Caki2 (cell line): ENCODE data around the gene RNF145. TPM values are rescaled to one million over a fixed set of nuclear protein-coding genes. Genes with fewer than 3 reads are reported as not detected.
A peak's percentile ranks its signal among the peaks of the same experiment; 100 is the strongest.

Experiments
- DNase-seq: peaks from one replicate; pipeline ENCODE4 v3.0.0-alpha.2; 2015; ENCODE audit warnings: low read depth
- in situ Hi-C: cut with HindIII; loops from 2 replicates; pipeline ENCODE4 v1.10.0; 2016; ENCODE audit warnings: low sequenced_read_pairs, low pct_unique_long_range_greater_than_20kb, mixed read lengths
- total RNA-seq: library from RNA; depleted of rRNA; stranded (reverse); fragments of >200 nt; shearing (Covaris generic); gene quantifications from 2 replicates; pipeline ENCODE4 v1.2.3, GENCODE V29; 2014; ENCODE audit warnings: low replicate concordance

RNF145 gene
- total RNA-seq, 1 experiment from 2014 or later: 44.7 TPM

DNA sequence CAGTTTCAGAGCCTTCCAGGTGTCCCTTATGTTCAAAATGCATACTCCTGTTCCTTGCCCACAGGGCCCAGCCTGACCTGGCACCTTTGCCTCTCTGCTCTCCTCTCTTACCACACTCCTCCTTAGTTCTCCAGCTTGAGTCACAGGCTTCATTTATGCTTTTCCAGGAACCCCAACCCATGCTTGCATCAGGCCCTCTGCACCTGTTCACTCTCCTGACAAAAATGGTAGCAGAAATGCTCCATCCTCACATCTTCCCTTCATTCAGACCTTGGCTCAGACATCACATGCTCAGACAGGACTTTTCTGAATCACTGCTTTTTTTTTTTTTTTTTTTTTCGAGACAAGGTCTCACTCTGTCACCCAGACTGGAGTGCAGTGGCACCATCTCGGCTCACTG is 15.1 kb upstream of the RNF145 start:
- in situ Hi-C loops: no loop called here
- no peak for DNase-seq

- in situ Hi-C loops: no loop called here
- no peak for DNase-seq
These were observed 14.1 kb upstream of the RNF145 start for GRCh38 chr5:159223469-159223868.

DNA sequence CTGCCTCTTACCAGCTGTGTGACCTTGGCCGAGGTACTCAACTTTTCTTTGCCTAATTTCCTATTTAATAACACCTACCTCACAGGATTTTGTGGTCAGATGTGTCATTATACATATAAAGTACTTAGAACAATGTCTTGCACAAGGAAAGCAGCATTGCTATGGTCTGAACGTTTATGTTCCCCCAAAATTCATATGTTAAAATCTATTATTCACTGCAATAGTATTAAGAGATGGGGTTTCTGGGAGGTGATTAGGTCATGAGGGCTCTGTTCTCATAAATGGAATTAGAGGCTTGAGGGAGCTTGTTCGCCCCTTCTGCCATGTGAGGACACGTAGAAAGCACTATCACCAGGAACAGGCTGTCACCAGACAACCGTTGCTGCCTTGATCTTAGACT is 10.9 kb upstream of the RNF145 start:
- in situ Hi-C loops: no loop called here
- DNase-seq: no peak

DNA sequence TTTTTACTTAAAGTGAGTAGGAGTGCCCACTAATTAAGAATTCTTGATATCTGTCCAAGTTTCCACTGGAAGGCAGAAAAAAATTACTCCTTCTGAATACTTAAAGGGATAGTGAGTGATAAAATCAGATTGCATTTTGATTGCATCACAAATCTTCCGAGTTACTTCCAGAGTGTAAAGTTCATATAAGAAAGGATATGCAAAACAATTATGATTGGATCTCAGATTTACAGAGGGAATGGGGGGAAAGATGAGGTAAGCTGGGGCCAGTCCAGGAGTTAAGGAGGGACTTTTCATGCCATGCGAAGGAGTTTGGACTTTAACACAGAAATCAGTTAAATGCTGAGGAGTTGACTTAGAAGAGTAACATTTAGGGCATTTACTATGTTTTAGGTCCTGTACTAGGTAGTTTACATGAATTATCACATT is 9.3 kb upstream of the RNF145 start:
- in situ Hi-C loops: no loop called here
- DNase-seq: no peak

DNA sequence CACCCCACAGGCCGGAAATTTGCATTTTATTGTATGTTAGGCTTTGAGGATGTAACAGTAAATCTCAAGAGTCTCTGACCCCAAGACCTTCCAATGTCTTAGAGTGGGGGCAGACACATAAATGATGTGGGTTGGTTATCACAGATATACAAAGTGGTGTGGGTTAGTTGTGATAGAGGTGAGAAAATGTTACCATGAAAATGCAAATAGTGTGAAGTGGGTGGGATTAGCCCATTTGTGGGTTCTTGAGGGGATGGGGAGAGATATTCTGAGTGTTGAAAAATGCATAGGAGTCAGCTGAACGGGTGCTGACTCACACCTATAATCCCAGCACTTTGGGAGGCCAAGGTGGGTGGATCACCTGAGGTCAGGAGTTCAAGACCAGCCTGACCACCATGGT is 7.9 kb upstream of the RNF145 start:
- no peak for DNase-seq
- in situ Hi-C loops: no loop called here

- in situ Hi-C loops: no loop called here
- DNase-seq: no peak
These were observed 7.1 kb upstream of the RNF145 start for GRCh38 chr5:159216454-159216853.

GRCh38 chr5:159215886-159216285 is 6.5 kb upstream of the RNF145 start:
- no peak for DNase-seq
- in situ Hi-C loops: no loop called here

GRCh38 chr5:159214486-159215271 is 5.3 kb upstream of the RNF145 start:
- in situ Hi-C loops: no loop called here
- no peak for DNase-seq

GRCh38 chr5:159212657-159213462 is 3.5 kb upstream of the RNF145 start:
- DNase-seq: no peak
- in situ Hi-C loops: no loop called here

GRCh38 chr5:159211729-159212174 is 2.4 kb upstream of the RNF145 start:
- no peak for DNase-seq

DNA sequence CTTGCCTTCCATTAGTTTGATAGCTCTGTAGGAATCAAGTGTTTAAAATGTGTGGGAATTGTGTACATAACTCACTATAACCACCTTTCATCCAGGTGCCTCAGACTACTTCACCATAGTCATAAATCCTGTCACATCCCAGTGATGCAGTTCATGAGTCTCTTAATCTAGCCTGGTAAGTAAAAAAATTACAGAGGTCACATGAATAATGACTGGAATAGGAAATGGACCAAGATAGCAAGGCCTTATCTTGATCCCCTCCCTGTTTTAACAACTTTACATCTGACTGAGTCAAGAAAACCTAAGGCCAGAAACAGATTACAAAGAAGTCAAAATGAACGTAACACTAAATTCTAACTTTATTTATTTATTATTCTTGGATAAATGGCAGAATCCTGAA is 1.5 kb upstream of the RNF145 start:
- in situ Hi-C loops: no loop called here

More at GRCh38 chr5:159211729-159212174, 2.4 kb upstream of the RNF145 start:
- in situ Hi-C loops: no loop called here

DNA sequence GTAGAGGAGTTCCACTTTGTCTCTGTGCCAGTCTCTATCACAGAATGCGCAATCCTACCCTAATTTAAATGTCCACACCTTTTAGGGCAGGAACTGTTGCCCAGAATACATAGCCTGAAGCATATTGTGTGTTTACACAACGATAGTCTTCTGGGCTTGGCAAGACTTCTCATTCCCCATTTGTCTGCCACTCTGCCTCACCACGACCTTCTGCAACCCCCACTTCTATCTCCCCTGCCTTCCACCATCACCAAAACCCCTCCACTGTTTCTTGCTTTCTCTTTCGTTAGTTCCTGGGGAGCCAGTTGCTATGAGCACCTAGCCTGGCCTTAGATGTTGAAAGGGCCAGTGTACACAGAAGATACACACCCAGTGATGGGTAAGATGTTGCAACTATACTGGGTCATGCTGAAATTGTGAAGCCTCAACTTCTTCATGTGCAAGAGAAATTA is 883 bp upstream of the RNF145 start:
- in situ Hi-C loops: no loop called here
- DNase-seq: no peak

More for the DNA sequence above, 1.5 kb upstream of the RNF145 start:
- no peak for DNase-seq

GRCh38 chr5:159208514-159209437 is 577 bp downstream of the RNF145 start:
- peak; percentile 46 for DNase-seq
- in situ Hi-C loops: no loop called here

DNA sequence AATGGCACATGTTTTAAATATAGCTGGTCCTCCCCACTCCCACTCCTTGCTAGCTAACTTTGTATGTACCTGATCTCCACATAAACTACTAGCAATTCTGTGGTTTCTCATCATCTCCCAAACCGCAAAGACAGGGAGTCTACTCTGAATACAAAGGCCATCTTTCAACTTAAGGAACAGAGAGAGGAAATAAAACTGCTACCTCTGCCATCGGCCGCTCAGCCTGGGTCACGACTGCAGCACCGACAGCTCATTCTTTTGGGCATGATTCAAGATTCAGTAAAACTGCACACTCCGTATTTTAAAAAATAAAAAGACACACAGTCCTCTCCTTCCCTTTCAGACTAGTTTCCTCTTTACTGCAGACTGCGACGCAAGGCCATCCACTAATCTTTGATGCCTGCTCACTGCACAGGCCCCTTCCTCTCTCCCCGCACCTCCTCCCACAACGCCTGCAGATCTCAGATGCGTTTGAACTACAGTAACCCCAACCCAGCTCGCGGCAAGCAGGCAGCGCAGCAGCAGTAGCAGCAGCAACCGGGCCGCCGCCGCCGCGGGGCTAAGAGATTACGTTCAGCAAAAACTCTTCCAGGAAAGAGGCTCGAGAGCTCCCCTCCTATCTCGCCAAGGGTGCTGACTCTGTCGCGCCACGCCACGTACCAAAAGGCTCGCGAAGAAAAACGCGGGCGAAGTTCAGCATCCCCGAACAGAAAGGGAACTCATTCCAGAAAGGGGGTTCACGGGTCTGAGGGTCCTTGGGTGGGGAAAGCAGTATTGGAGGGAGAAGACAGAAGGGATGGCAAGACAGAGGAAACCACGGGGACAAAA is 1.5 kb downstream of the RNF145 start:
- in situ Hi-C loops: no loop called here
- DNase-seq: peak; percentile 87

GRCh38 chr5:159207222-159207685 is 2.1 kb downstream of the RNF145 start:
- in situ Hi-C loops: no loop called here

GRCh38 chr5:159206818-159207217 is 2.5 kb downstream of the RNF145 start:
- in situ Hi-C loops: no loop called here
- DNase-seq: no peak

More at GRCh38 chr5:159207222-159207685, 2.1 kb downstream of the RNF145 start:
- DNase-seq: no peak

DNA sequence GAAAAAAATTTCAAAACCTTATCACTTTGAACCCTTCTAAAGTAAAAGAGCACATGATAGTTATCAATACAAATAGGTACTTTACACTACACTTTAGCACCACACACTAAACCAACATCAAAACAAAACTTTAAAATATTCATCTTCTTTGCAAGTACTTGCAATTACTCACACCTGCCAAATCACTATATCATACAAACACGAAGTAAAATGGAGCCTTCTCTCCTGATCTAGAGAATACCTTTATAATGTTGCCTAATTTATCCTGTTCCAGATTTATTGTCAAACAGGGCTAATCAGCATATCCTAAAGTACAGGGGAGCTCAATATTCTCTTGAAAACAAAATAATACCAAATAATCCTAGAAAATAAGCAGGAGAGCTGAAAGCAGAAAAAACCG is 3.0 kb downstream of the RNF145 start:
- no peak for DNase-seq
- in situ Hi-C loops: no loop called here
